MM.1S (cell line): Measurements from ENCODE around the gene GPER1.
"Not testable (repeated sequence)": the region's sequence is repeated elsewhere in the genome, so short reads cannot be mapped to it uniquely, and the experiment has no call there.

Source experiments
- DNase-seq: peaks from one replicate; pipeline ENCODE4 v3.0.0-alpha.2; 2015
- H2AFZ ChIP-seq: fragments of 300-600 bp; sonication (generic); 2 replicates; pipeline ENCODE4 v1.6.0; 2016; ENCODE audit warnings: antibody characterized with exemption, low read length
- H3F3A ChIP-seq: fragments of 300-600 bp; sonication (generic); 2 replicates; pipeline ENCODE4 v1.6.1; 2016; ENCODE audit warnings: mild to moderate bottlenecking, antibody characterized with exemption, low read length, moderate library complexity, mixed read lengths; ENCODE audit not compliant: insufficient read depth
- H3K27ac ChIP-seq: fragments of 300-600 bp; sonication (generic); 2 replicates; pipeline ENCODE4 v1.5.1; 2016; ENCODE audit warnings: mild to moderate bottlenecking, low read length
- H3K27me3 ChIP-seq: fragments of 300-600 bp; sonication (generic); replicated peaks from 2 replicates; pipeline ENCODE4 v1.6.0; 2016; ENCODE audit warnings: low read length; ENCODE audit not compliant: insufficient read depth
- H3K36me3 ChIP-seq: fragments of 300-600 bp; sonication (generic); replicated peaks from 2 replicates; pipeline ENCODE4 v1.6.1; 2016; ENCODE audit warnings: mild to moderate bottlenecking, low read length, mixed read lengths; ENCODE audit not compliant: insufficient read depth
- H3K4me1 ChIP-seq: fragments of 300-600 bp; sonication (generic); 2 replicates; pipeline ENCODE4 v1.6.1; 2016; ENCODE audit warnings: low read length, mixed read lengths
- H3K4me2 ChIP-seq: fragments of 300-600 bp; sonication (generic); 2 replicates; pipeline ENCODE4 v1.6.0; 2016; ENCODE audit warnings: low read depth, low read length
- H3K4me3 ChIP-seq: fragments of 300-600 bp; sonication (generic); 2 replicates; pipeline ENCODE4 v1.5.1; 2016; ENCODE audit warnings: low read length, mixed read lengths
- H3K79me2 ChIP-seq: fragments of 300-600 bp; sonication (generic); 2 replicates; pipeline ENCODE4 v1.6.1; 2016; ENCODE audit warnings: mixed run types, low read length, mixed read lengths
- H3K9ac ChIP-seq: fragments of 300-600 bp; sonication (generic); 2 replicates; pipeline ENCODE4 v1.6.1; 2016; ENCODE audit warnings: low read length, mixed read lengths
- H3K9me2 ChIP-seq: fragments of 300-600 bp; sonication (generic); replicated peaks from 2 replicates; pipeline ENCODE4 v1.6.1; 2016; ENCODE audit warnings: mild to moderate bottlenecking, low read length, mixed read lengths; ENCODE audit not compliant: insufficient read depth
- H3K9me3 ChIP-seq: fragments of 300-600 bp; sonication (generic); replicated peaks from 2 replicates; pipeline ENCODE4 v1.6.1; 2016; ENCODE audit warnings: mild to moderate bottlenecking, low read length, mixed read lengths; ENCODE audit not compliant: insufficient read depth
- H4K20me1 ChIP-seq: fragments of 300-600 bp; sonication (generic); 2 replicates; pipeline ENCODE4 v1.6.1; 2016; ENCODE audit warnings: mild to moderate bottlenecking, low read length, moderate library complexity, mixed read lengths; ENCODE audit not compliant: insufficient read depth
- EZH2 ChIP-seq: fragments of 300-600 bp; sonication (generic); optimal IDR thresholded peaks from 2 replicates; pipeline ENCODE3; 2017; ENCODE audit warnings: low read depth, mild to moderate bottlenecking, antibody characterized with exemption, low read length, mixed read lengths
- EZH2phosphoT487 ChIP-seq: fragments of 300-600 bp; sonication (generic); IDR thresholded peaks from 2 replicates; pipeline ENCODE4 v1.6.1; 2018; ENCODE audit warnings: antibody characterized with exemption, low read length
- TF ChIP-seq, protein P1 (sequence below): fragments of 300-600 bp; sonication (generic); IDR thresholded peaks from 2 replicates; pipeline ENCODE4 v1.5.1; 2016; ENCODE audit warnings: antibody characterized with exemption, low read length, mixed read lengths

The GPER1 gene

DNA sequence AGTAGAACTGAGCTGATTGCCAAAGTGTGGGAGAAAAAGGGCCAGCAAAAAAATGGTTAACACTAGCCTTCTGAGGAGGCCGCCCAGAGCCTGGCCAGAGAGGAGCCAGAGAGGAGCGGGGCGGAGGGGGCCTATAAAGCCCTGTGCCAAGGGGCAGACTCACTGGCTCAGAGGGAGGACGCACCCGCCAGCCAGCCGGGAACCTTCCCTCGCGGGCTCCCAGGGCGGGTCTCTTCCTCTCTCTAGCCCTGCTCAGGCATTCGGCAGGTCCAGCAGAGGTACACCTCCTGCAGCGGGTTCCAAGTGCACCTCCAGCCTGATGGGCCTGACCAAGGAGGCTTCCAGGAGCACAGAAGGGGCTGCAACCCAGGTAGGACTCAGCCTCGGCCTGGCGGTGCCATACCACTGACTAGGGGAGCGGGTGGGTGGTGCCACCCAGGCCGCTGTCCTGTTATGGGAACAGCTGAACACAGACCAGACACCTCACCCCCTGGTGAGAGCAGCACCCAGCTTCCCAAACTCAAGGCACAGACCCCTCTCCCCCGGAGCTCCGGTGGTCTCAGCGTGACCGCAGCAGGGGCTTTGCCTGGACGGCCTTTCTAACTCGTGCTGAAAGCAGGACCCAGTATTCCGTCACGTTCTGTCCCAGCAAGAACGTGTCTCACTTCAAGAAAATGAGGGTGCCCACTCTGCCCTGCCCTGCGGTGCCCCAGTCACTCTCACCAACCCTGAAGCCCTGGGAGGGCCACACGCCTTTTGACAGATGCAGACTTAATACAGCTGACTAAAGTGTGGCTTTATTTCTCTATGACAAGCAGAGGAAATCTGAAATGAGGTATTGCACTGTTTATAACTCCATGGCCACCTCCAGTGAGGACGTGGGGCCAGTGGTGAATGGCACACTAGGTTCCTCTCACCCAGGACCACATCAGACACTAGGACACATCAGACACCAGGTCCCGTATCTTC, at the start of gene GPER1:
TSS of gene GPER1 (plus strand) at position 162 of the 969 bp plus-strand sequence. CDS start 3,616 bp downstream, outside the sequence.
- H3K36me3 ChIP-seq, result no peaks in the 10 kb centered on the region
- H3K9me2 ChIP-seq, result no peaks in the 10 kb centered on the region
- no peak within 1 kb of the TSS for H3K27ac ChIP-seq
- no peaks in the 10 kb centered on the region for H3K27me3 ChIP-seq
- H3K4me1 ChIP-seq, result no peaks in the 10 kb centered on the region
- no peaks in the 10 kb centered on the region for H4K20me1 ChIP-seq
- H3K9me3 ChIP-seq, result no peaks in the 10 kb centered on the region
- H3F3A ChIP-seq, result no peaks in the 10 kb centered on the region
- H2AFZ ChIP-seq, result no peak within 1 kb of the TSS
- H3K4me2 ChIP-seq, result no peak within 1 kb of the TSS
- no peak within 1 kb of the TSS for H3K4me3 ChIP-seq
- H3K79me2 ChIP-seq, result no peaks in the 10 kb centered on the region
- DNase-seq, result no peak
- TF ChIP-seq, protein P1, sequence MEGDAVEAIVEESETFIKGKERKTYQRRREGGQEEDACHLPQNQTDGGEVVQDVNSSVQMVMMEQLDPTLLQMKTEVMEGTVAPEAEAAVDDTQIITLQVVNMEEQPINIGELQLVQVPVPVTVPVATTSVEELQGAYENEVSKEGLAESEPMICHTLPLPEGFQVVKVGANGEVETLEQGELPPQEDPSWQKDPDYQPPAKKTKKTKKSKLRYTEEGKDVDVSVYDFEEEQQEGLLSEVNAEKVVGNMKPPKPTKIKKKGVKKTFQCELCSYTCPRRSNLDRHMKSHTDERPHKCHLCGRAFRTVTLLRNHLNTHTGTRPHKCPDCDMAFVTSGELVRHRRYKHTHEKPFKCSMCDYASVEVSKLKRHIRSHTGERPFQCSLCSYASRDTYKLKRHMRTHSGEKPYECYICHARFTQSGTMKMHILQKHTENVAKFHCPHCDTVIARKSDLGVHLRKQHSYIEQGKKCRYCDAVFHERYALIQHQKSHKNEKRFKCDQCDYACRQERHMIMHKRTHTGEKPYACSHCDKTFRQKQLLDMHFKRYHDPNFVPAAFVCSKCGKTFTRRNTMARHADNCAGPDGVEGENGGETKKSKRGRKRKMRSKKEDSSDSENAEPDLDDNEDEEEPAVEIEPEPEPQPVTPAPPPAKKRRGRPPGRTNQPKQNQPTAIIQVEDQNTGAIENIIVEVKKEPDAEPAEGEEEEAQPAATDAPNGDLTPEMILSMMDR, result no peak
- no peak for TF ChIP-seq EZH2
- no peak for TF ChIP-seq EZH2phosphoT487
- no peak within 1 kb of the TSS for H3K9ac ChIP-seq

DNA sequence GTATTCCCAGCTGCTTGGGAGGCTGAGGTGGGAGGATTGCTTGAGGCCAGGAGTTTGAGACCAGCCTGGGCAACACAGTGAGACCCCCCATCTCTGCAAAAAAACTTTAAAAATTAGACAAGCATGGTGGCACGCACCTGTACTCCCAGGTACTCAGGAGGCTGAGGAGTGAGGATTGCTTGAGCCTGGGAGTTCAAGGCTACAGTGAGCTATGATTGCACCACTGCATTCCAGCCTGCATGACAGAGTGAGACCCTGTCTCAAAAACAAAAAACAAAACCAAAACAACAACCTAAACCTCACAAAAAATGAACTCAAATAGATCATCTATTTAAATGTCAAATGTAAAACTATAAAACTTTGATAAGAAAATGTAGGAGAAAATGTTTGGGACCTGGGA, 47.7 kb upstream of the GPER1 start:
- H4K20me1 ChIP-seq, H3K9me2 ChIP-seq, DNase-seq, H3K27me3 ChIP-seq, H3K9me3 ChIP-seq, H3K36me3 ChIP-seq, H2AFZ ChIP-seq, H3K79me2 ChIP-seq, H3K27ac ChIP-seq, H3K9ac ChIP-seq, H3K4me2 ChIP-seq, H3K4me3 ChIP-seq: not testable (repeated sequence)
- peaks cover 10% of the 10 kb centered on the region for H3F3A ChIP-seq
- H3K4me1 ChIP-seq, result peaks cover 11% of the 10 kb centered on the region; the same call in 1 of the 2 replicates

DNA sequence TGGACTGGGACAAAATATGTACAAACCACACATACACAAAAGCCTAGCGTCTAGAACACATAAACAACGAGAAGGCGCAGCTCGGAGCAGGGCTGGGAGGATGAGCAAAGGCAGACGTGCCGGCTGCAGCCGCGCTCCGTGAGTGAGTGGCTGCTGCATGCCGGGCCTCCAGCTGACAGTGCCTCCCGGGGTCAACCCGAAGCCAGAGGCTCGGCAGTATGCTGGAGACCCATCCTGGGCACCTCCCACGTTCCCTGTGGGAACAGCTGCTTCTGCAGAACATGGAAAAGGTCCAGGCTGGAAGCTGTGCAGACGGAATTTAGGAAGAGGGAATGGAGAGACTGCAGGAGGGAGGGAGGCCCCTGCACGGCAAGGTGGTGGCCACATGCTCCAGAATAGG, 47.1 kb upstream of the GPER1 start:
- H3K27me3 ChIP-seq, result no peaks in the 10 kb centered on the region
- no peak overlapping the region for H2AFZ ChIP-seq
- H3K4me2 ChIP-seq, result no peak overlapping the region
- no peaks in the 10 kb centered on the region for H3K9me2 ChIP-seq
- no peak overlapping the region for H3K9ac ChIP-seq
- no peaks in the 10 kb centered on the region for H3K9me3 ChIP-seq
- no peaks in the 10 kb centered on the region for H3K36me3 ChIP-seq
- H3K27ac ChIP-seq, result no peak overlapping the region
- H3K4me1 ChIP-seq, result peaks cover 15% of the 10 kb centered on the region; the same call in 1 of the 2 replicates
- no peak for DNase-seq
- peaks cover 11% of the 10 kb centered on the region for H3F3A ChIP-seq
- H4K20me1 ChIP-seq, result no peaks in the 10 kb centered on the region
- no peaks in the 10 kb centered on the region; the same call in 1 of the 2 replicates for H3K79me2 ChIP-seq
- no peak overlapping the region for H3K4me3 ChIP-seq
- TF ChIP-seq EZH2, result no peak
- TF ChIP-seq, protein P1, result no peak
- TF ChIP-seq EZH2phosphoT487, result no peak
